AG04450 (cell line): Measurements from ENCODE around the gene UPF3A. TPM values are rescaled to one million over a fixed set of nuclear protein-coding genes. Genes with fewer than 3 reads are reported as not detected.

ENCODE experiments used
- CTCF ChIA-PET: fragments of 300-600, 350-600 bp; formaldehyde crosslinking; extraction: SDS; loops from one replicate; lab custom pipeline; 2022; ENCODE audit warnings: antibody characterized with exemption, inconsistent platforms; lab: Charles Lee
- POLR2A ChIA-PET: fragments of 350-600 bp; formaldehyde crosslinking; extraction: SDS; loops from one replicate; lab custom pipeline; 2021; ENCODE audit warnings: antibody characterized with exemption, inconsistent platforms; lab: Yijun Ruan, JAX
- DNase-seq: peaks from one replicate; pipeline ENCODE4 v3.0.0-alpha.2; 2011; ENCODE audit warnings: low read depth, low spot score
- H3K27ac ChIP-seq: one replicate; pipeline ENCODE4 v1.5.1; 2012; ENCODE audit warnings: low read depth, low read length, control low read depth
- H3K27me3 ChIP-seq: one replicate; pipeline ENCODE4 v1.6.0; 2012; ENCODE audit warnings: low read length; ENCODE audit not compliant: control insufficient read depth, insufficient read depth
- H3K4me3 ChIP-seq: 2 replicates; pipeline ENCODE4 v1.5.1; 2011; ENCODE audit warnings: mild to moderate bottlenecking, low read depth, low read length, control low read depth
- H3K9me3 ChIP-seq: 2 replicates; pipeline ENCODE4 v1.5.1; 2012; ENCODE audit warnings: low read length; ENCODE audit not compliant: control insufficient read depth, insufficient read depth
- polyA plus RNA-seq: library from polyadenylated mRNA; depleted of rRNA; stranded (reverse); fragments of >200 nt; gene quantifications from 2 replicates; pipeline ENCODE4 v1.2.3, GENCODE V29; 2011
- TF ChIP-seq, protein P1 (sequence below): IDR thresholded peaks from 2 replicates; pipeline ENCODE4 v1.5.1; 2011; ENCODE audit warnings: low read depth, low read length, control low read depth, inconsistent platforms

The UPF3A gene
- polyA plus RNA-seq, 1 experiment, result 60.3 TPM

DNA sequence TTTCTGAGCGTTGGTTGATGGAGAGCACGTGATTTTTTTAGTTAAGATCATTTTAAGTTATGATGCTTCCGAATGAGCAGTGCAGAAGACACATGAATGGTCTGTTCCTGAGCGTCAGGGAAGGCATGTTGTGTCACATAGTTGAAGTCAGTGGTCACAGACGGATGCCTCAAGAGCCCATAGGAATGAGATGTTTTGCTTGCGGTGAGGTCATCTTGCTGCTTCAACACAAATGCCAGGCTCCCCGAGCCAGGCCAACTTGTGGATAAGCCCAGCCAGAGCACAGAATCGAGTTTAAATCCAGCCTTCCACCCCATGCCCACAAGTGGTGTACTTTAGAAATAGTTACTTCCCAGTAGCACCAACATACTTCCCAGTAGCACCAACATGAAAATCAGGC lies 5.4 kb downstream of the UPF3A start:
- DNase-seq, result no peak
- peak overlapping the region; percentile 11 for H3K27ac ChIP-seq
- no peaks in the 10 kb centered on the region for H3K9me3 ChIP-seq
- CTCF ChIA-PET, result no interaction called here
- H3K4me3 ChIP-seq, result no peak overlapping the region
- TF ChIP-seq, protein P1, sequence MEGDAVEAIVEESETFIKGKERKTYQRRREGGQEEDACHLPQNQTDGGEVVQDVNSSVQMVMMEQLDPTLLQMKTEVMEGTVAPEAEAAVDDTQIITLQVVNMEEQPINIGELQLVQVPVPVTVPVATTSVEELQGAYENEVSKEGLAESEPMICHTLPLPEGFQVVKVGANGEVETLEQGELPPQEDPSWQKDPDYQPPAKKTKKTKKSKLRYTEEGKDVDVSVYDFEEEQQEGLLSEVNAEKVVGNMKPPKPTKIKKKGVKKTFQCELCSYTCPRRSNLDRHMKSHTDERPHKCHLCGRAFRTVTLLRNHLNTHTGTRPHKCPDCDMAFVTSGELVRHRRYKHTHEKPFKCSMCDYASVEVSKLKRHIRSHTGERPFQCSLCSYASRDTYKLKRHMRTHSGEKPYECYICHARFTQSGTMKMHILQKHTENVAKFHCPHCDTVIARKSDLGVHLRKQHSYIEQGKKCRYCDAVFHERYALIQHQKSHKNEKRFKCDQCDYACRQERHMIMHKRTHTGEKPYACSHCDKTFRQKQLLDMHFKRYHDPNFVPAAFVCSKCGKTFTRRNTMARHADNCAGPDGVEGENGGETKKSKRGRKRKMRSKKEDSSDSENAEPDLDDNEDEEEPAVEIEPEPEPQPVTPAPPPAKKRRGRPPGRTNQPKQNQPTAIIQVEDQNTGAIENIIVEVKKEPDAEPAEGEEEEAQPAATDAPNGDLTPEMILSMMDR, result no peak
- POLR2A ChIA-PET, result no interaction called here
- H3K27me3 ChIP-seq, result no peaks in the 10 kb centered on the region

DNA sequence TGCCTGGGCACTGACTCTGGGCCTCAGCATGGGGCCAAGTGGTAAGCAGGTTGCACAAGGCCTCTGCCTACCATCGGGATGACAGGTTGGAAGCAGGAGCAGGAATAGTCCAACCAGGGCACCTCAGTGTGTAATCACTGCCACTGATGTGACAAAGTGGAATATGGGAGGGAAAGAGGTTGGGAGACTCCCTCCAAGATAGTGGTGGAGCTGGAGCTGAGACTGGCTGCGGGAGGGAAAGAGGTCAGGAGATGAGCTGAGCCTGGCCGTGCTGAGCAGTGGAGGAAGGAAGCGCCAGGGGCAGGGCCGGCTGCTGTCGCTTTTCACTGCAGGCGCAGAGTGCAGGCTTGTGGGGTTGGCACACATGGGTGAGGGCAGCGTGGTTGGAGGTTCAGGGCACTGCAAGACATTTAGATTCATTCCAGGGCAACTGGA lies 6.8 kb downstream of the UPF3A start:
- no peaks in the 10 kb centered on the region for H3K27me3 ChIP-seq
- POLR2A ChIA-PET, result no interaction called here
- TF ChIP-seq, protein P1, result no peak
- DNase-seq, result no peak
- CTCF ChIA-PET, result no interaction called here
- H3K4me3 ChIP-seq, result no peak overlapping the region
- no peak overlapping the region for H3K27ac ChIP-seq
- H3K9me3 ChIP-seq, result no peaks in the 10 kb centered on the region

DNA sequence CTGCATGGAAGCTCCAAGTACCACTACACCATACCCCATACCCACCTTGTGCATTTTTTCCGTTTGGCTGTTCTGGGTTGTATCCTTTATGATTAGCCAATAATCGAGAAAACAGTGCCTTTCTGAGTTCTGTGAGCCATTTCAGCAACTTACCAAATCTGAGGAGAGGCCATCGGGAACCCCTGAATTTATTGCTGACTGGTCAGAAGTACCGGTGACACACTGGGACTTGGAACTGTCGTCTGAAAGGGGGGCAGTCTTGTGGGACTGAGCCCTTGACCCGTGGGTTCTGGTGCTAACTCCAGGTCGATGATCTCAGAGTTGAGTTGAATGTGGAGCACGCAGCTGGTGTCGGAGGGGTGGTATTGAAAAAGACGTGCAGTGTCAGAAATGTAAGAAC lies 15.0 kb downstream of the UPF3A start:
- Histone ChIP-seq H3K4me3 (no peak overlapping the region), H3K9me3 (no peaks in the 10 kb centered on the region; the same call in 1 of the 2 replicates), H3K27ac (no peak overlapping the region), H3K27me3 (no peaks in the 10 kb centered on the region)
- TF ChIP-seq, protein P1, result no peak
- DNase-seq, result no peak
- ChIA-PET POLR2A (no interaction called here), CTCF (no interaction called here)

DNA sequence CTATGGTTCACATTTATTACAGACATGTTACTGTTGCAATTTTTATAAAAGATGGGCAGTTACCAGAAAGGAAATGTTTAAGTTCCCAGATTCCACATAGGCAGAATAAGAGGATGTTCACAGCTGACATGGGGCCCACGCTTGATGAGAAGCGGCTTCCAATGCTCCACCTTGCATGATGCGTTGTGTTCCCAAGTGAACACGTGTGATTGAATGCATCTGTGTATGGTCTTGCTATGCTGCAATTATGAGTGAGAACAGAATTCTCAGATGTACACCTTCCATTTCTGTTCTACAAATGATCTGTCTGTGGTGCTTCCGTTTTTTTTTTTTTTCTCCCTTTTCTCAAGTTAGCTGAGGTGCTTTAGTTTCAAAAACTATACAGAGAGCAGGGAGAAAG lies 15.5 kb downstream of the UPF3A start:
- Histone ChIP-seq H3K9me3 (no peaks in the 10 kb centered on the region; the same call in 1 of the 2 replicates), H3K27ac (no peak overlapping the region), H3K27me3 (no peaks in the 10 kb centered on the region), H3K4me3 (no peak overlapping the region)
- CTCF ChIA-PET, result no interaction called here
- no peak for DNase-seq
- TF ChIP-seq, protein P1, result no peak
- POLR2A ChIA-PET, result no interaction called here

DNA sequence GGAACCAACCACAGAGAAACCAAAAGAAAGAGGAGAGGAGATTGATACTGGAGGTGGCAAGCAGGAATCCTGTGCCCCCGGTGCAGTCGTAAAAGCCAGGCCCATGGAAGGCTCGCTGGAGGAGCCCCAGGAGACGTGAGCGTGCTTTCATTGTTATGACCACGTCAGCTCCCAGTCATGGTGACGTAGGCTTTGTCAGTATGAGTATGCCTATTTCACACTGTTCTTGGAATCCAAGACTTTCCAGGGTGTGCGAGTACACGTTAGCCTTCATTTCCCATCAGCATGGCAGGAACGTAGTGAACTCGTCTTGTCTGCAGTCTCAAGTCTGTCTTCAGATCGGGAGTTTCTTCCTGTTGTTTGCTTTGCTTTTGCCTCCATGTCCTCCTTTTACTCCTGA lies 17.5 kb downstream of the UPF3A start:
- ChIA-PET CTCF (no interaction called here), POLR2A (no interaction called here)
- Histone ChIP-seq H3K4me3 (no peak overlapping the region), H3K9me3 (no peaks in the 10 kb centered on the region; the same call in 1 of the 2 replicates), H3K27me3 (no peaks in the 10 kb centered on the region), H3K27ac (no peak overlapping the region)
- TF ChIP-seq, protein P1, result no peak
- no peak for DNase-seq
